HG02981 (cell line): ENCODE results near the gene CIT.
"Not testable (repeated sequence)": the region's sequence is repeated elsewhere in the genome, so short reads cannot be mapped to it uniquely, and the experiment has no call there.

ENCODE experiments used
- ATAC-seq: cut with Tn5 transposase; IDR thresholded peaks from one replicate; pipeline ENCODE4 v1.9.1; 2021; ENCODE audit warnings: mild to moderate bottlenecking, moderate library complexity; ENCODE audit not compliant: unreplicated experiment

Gene CIT

DNA sequence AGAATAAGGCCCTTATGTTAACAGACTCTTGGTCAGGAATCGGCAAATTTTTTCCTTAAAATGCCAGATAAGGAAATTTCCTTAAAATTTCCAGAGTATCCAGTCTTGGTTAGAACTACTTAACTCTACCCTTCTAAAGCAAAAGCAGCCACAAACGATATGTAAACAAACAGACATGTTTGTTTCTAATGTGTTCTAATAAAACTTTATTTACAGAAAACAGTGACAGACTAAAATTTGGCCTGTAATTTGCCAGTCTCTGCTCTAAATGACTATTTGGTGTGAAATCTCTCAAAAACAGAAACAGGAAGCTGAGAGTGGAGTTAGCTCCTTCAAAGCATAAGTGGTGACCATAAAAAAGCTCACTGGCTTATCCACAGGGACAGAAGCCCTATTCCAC is 131.0 kb downstream of the CIT start:
- no peak for ATAC-seq

- ATAC-seq: no peak
Measured at GRCh38 chr12:119744900-119745606, 132.1 kb downstream of the CIT start.

DNA sequence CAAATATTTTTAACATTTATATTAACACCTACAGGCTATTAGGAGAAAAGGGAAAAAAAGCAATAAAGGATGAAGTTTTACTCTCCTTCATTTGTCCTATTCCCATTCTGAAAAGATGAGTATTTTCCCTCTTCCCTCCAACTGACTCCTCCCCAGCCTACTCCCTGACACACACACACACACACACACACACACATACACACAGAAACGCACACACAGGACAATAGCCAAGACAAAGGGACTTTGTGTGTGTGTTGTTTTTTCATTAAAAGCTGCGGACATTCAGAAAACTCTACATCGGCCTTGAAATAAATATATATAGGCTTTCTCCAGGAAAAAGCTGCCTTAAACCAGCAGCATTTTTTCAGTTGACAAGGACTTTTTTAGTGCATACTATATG is 134.4 kb downstream of the CIT start:
- ATAC-seq: no peak

DNA sequence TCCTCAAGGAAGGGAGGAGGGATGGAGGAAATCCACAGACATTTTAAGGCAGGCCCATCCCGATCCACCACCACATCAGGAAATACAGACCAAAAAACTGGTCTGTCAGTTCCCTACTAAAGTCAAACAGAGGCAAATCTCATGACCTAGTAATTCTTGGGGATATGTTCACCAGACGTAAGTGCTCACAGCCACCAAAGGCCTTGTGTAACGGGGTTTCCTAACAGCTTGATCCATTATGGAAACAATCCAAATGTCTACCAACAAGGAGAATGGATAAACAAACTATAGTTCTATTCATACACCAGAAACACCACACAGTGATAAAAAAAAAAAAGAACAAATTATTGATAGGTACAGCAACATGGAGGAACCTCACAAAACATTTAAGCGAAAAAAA is 136.3 kb downstream of the CIT start:
- ATAC-seq: no peak

DNA sequence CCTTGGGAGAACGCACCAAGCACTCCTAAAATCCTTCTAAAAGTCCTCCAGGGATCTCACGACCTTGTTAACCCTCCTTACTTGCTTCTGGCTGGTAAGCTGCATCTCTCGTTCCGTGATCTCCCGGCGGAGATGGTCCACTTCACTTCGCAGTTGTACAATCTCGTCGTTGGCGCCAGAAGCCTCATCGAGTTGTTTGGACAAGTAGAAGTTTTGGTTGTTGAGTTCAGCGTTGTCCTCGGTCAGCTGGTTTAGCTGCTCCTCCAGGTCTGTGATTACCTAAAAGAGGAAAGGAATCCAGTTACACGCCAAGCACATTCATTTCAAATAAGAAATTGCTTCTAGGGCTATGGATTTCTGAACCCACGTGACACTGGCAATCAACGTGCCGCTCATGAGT is 142.0 kb downstream of the CIT start:
- no peak for ATAC-seq

GRCh38 chr12:119730381-119730780 is 146.7 kb downstream of the CIT start:
- ATAC-seq: no peak

GRCh38 chr12:119729871-119730270 is 147.2 kb downstream of the CIT start:
- no peak for ATAC-seq

DNA sequence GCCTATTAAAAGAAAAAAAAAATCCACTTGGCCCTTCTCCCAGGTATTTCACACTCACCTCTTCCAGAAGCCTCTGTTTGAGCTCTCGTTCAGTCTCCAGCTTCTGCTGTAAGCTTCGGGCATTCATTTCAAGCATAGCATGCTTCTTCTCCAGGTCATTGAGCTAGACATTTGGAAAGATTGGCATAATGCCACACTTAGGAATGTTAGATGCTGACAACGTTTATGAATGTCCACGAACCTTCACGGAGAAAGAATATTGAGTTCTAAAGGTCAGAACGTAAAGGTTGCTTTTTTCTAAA is 148.7 kb downstream of the CIT start:
- no peak for ATAC-seq

- ATAC-seq: no peak
Measured at GRCh38 chr12:119727600-119728443, 149.3 kb downstream of the CIT start.

- no peak for ATAC-seq
Measured at GRCh38 chr12:119725523-119725922, 151.6 kb downstream of the CIT start.

DNA sequence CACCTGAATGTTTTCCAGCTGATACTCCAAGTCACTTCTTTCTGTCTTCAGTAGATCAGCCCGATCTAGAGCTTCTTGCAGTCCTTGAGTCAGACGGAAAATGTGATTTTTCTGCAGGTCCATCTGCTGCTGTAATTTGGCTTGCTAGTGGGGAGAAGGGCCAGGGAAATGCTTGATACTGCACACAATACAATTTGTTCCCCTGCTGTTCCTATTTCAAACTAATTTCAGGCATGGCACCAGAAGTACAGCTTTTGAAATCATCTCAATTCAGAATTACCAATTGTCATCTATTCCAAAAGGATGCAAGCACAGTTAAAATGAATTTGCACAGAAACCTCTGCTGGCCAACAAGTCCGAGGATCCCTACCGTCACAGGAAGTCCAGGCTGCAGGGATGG is 155.8 kb downstream of the CIT start:
- ATAC-seq: no peak

- no peak for ATAC-seq
Measured at GRCh38 chr12:119720349-119720748, 156.8 kb downstream of the CIT start.

GRCh38 chr12:119718141-119718540 is 159.0 kb downstream of the CIT start:
- ATAC-seq: no peak

- ATAC-seq: no peak
Measured at GRCh38 chr12:119715268-119715620, 161.9 kb downstream of the CIT start.

DNA sequence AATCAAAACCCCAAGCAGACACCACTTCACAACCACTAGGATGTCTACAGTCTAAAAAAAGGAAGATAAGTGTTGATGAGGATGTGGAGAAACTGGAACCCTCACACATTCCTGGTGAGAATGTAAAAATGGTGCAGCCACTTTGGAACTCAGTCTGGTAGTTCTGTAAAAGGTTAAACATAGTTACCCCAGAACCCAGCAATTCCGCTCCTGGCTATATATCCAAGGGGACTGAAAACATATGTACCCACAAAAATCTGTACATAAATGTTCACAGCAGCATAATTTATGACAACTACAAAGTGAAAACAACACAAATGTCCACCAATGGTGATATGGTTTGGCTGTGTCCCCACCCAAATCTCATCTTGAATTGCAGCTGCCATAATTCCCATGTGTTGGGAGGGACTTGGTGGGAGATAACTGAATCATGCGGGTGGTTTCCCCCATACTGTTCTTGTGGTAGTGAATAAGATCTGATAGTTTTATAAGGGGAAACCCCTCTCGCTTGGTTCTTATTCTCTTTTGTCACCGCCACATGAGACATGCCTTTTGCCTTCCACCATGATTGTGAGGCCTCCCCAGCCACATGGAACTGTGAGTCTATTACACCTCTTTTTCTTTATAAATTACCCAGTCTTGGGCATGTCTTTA is 162.4 kb downstream of the CIT start:
- ATAC-seq: no peak

- no peak for ATAC-seq
Measured at GRCh38 chr12:119713551-119714031, 163.5 kb downstream of the CIT start.

GRCh38 chr12:119712721-119713120 is 164.4 kb downstream of the CIT start:
- ATAC-seq: no peak

- ATAC-seq: no peak
Measured at GRCh38 chr12:119711693-119712092, 165.4 kb downstream of the CIT start.

DNA sequence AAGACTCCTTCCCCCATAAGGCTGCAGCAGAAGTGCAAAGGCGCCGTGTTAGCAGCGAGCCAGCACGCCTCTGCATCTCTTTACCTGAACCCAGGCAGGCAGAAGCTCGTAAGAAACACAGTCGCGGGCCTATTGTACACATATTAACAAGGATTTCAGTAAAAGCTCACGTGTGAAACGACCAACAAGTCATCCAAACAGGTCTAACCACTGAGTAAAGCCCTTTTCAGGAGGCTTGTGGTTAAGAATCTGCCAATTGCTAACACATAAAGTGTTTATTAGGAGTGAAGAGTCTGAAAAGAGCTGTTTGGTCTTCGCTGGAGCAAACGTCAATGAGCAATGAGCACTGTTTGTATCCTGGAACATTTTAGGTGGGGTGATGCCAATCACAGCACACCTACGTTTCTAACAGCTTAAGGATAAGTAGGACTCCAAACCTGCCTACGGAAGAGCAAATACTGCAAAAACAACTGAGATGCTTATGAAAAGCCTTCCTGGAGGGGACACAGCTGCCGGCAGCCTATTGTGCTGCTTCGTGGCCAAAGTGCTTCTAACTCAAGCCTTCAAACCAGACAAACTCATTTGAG is 166.1 kb downstream of the CIT start:
- no peak for ATAC-seq

DNA sequence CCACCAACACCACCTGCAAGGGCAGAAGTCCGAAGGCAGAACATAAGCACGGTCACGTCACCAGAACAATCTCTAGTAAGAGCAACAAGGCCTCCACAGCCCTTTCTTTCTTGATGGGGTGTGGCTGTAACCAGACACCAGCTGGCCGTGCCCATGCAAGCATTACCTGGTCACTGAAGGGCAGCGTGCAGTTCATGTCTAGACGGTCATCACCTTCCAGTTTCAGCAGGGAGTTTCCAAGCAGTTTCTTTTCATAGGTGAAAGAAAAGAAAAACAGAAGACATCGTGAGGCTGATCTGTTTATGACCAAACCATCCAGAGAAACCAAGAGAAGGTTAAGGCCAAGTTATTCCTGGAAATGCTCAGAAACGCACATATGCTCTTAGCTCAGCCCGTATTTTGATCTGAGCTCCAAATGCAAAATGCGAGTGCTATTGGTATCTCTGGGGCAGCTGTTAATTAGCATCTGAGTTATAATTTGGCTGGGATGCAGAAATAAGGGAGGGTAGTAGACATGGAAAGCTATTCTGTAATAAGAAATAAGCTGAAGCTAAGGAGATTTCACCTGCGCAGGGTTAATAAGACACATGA is 166.7 kb downstream of the CIT start:
- no peak for ATAC-seq

DNA sequence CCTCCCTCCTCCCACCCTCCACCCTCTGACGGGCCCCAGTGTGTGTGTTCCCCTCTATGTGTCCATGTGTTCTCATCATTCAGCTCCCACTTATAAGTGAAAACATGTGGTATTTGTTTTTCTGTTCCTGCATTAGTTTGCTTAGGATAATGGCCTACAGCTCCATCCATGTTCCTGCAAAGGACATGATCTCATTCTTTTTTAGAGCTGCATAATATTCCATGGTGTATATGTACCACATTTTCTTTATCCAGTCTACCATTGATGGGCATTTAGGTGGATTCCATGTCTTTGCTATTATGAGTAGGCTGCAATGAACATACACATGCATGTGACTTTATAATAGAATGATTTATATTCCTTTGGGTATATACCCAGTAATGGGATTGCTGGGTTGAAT is 170.7 kb downstream of the CIT start:
- ATAC-seq: not testable (repeated sequence)
